Thyroid gland (tissue), 4 donors: ENCODE measurements around the gene POU2AF3.

Experiments used
- POLR2A ChIP-seq, 2 donors: fragments of 450-650 bp; IDR thresholded peaks; one replicate each; pipeline ENCODE4 v1.6.1; 2017; ENCODE audit warnings: antibody characterized with exemption in 2 of 2, mild to moderate bottlenecking in 2 of 2, moderate library complexity in 1 of 2
- TF ChIP-seq, protein P1 (sequence below), 6 experiments: fragments of 200-600 bp in 3 of 6; fragments of 450-650 bp in 3 of 6; sonication (generic) in 3 of 6; IDR thresholded peaks; one replicate each; pipeline ENCODE4 v1.5.1; 2016 to 2019; ENCODE audit warnings: antibody characterized with exemption in 6 of 6, mild to moderate bottlenecking in 2 of 6, inconsistent platforms in 1 of 6, moderate library complexity in 1 of 6

DNA sequence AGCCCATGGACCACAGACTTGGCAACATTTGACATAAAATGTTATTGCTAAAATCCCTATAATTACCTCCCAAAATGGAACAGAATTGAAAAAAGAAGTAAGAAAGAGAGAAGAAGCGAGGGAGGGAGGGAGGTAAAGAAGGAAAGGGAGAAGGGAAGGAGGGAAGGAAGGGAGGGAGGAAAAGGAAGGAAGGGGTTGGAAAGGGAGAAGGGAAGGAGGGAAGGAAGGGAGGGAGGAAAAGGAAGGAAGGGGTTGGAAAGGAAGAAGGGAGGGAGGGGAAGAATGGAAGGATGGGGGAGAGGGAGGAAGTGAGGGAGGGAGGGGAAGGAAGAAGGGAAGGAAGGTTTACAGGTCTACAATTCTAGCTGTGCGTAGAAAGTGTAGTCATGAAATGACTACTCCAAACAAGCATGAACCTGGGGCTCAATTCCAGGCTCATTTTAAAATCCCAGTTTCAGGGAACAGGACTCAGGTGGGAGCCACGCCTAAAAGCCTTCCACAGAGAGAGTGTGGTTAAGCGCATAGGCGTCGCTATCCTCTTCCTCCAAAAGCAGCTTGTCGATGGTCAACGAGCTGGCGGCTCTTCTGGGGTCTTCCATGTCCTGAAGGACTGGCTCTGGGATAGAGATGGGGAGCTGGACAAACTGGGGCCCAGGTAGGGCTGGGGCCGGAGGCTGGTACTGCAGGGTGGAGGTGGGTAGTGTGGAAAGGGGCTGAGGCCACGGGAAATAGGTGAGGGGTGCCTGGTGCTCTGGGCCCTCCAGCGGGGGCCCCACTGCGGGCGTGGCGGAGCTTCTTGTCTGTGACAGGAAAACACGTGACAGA, 55.6 kb downstream of the POU2AF3 start:
- TF ChIP-seq, protein P1, sequence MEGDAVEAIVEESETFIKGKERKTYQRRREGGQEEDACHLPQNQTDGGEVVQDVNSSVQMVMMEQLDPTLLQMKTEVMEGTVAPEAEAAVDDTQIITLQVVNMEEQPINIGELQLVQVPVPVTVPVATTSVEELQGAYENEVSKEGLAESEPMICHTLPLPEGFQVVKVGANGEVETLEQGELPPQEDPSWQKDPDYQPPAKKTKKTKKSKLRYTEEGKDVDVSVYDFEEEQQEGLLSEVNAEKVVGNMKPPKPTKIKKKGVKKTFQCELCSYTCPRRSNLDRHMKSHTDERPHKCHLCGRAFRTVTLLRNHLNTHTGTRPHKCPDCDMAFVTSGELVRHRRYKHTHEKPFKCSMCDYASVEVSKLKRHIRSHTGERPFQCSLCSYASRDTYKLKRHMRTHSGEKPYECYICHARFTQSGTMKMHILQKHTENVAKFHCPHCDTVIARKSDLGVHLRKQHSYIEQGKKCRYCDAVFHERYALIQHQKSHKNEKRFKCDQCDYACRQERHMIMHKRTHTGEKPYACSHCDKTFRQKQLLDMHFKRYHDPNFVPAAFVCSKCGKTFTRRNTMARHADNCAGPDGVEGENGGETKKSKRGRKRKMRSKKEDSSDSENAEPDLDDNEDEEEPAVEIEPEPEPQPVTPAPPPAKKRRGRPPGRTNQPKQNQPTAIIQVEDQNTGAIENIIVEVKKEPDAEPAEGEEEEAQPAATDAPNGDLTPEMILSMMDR (IDR thresholded peaks at IDR 0.05): no peak
- TF ChIP-seq POLR2A (IDR thresholded peaks at IDR 0.05): no peak
